Transverse colon (tissue), 3 donors: ENCODE data around the gene DBX1.

Experiments
- CTCF ChIP-seq, 5 experiments: fragments of 200-600 bp in 3 of 5; fragments of 450-650 bp in 2 of 5; sonication (generic) in 3 of 5; IDR thresholded peaks; 1 replicate in 2 of 5; 2 replicates in 3 of 5; pipeline ENCODE4 v1.5.1; 2016 to 2017; ENCODE audit warnings: antibody characterized with exemption in 5 of 5, inconsistent platforms in 3 of 5, mild to moderate bottlenecking in 2 of 5, moderate library complexity in 1 of 5
- POLR2A ChIP-seq: fragments of 450-650 bp; IDR thresholded peaks from one replicate; pipeline ENCODE4 v1.6.1; 2016; ENCODE audit warnings: antibody characterized with exemption, mild to moderate bottlenecking, moderate library complexity

GRCh38 chr11:20178976-20179375, 18.7 kb upstream of the DBX1 start:
- TF ChIP-seq POLR2A (no peak), CTCF (IDR thresholded peaks at IDR 0.05) (no peak)
